Measurements from ENCODE around the gene SOHLH2.

GRCh38 chr13:36146511-36147269 is 67.7 kb downstream of the SOHLH2 start:
- no peak for TF ChIP-seq EZH2phosphoT487 (IDR thresholded peaks at IDR 0.05; ENCODE audit: low read depth, severe bottlenecking, unreplicated experiment)
- no peak for TF ChIP-seq EZH2 (IDR thresholded peaks at IDR 0.05; ENCODE audit: borderline replicate concordance)
- TF ChIP-seq CTCF (IDR thresholded peaks at IDR 0.05; ENCODE audit: poor library complexity), result no peak

Measured in hepatocyte (in vitro differentiated cells).